Aorta (tissue), 5 donors: ENCODE results near the gene EID1. TPM values are rescaled to one million over a fixed set of nuclear protein-coding genes. Genes with fewer than 3 reads are reported as not detected.

Experiments
- ATAC-seq: fragments of 200-7000 bp; cut with Tn5 transposase; one replicate; pipeline ENCODE4 v1.9.1; 2022; ENCODE audit warnings: moderate library complexity; ENCODE audit not compliant: low FRiP score
- DNase-seq, 2 donors: peaks; one replicate each; pipeline ENCODE4 v3.0.0-alpha.2; 2020
- H3K27ac ChIP-seq, 2 donors: one replicate each; pipeline ENCODE4 v1.5.1; 2013; ENCODE audit warnings: low read length in 2 of 2, mild to moderate bottlenecking in 2 of 2, moderate library complexity in 2 of 2, control low read depth in 1 of 2, inconsistent platforms in 1 of 2, low read depth in 1 of 2
- H3K27me3 ChIP-seq, 2 donors: one replicate each; pipeline ENCODE4 v1.6.1; 2013; ENCODE audit warnings: control low read depth in 1 of 2, low read length in 1 of 2, mild to moderate bottlenecking in 1 of 2, moderate library complexity in 1 of 2; ENCODE audit not compliant: insufficient read depth in 2 of 2, control insufficient read depth in 1 of 2
- H3K36me3 ChIP-seq, 2 donors: one replicate each; pipeline ENCODE4 v1.6.1; 2013; ENCODE audit warnings: control low read depth in 1 of 2, low read length in 1 of 2, mild to moderate bottlenecking in 1 of 2; ENCODE audit not compliant: insufficient read depth in 2 of 2, control insufficient read depth in 1 of 2
- H3K4me1 ChIP-seq, 2 donors: one replicate each; pipeline ENCODE4 v1.6.1; 2013; ENCODE audit warnings: low read length in 2 of 2, control low read depth in 1 of 2, mild to moderate bottlenecking in 1 of 2, moderate library complexity in 1 of 2; ENCODE audit not compliant: insufficient read depth in 2 of 2, control insufficient read depth in 1 of 2
- H3K4me3 ChIP-seq, 2 donors: one replicate each; pipeline ENCODE4 v1.5.1; 2013; ENCODE audit warnings: low read length in 2 of 2, control low read depth in 1 of 2, mild to moderate bottlenecking in 1 of 2
- H3K9me3 ChIP-seq: one replicate; pipeline ENCODE4 v1.6.1; 2013; ENCODE audit warnings: mild to moderate bottlenecking, low read length; ENCODE audit not compliant: control insufficient read depth
- WGBS, 2 donors: extraction: QIAGEN DNeasy Blood & Tissue Kit; methylation state at CpG; one replicate each; pipeline ENCODE4 v1.1.7; 2013; 5-methylcytosine and 5-hydroxymethylcytosine counted together
- intact Hi-C, 2 donors: fragments of 100-400 bp; cut with DNase I; formaldehyde crosslinking; loops; one replicate each; pipeline versions ENCODE4 v1.14.2 to v1.15.0; 2022
- polyA plus RNA-seq, 2 donors: library from polyadenylated mRNA; stranded (reverse); fragments of 200-250 nt; gene quantifications; one replicate each; pipeline ENCODE4 v1.2.3, GENCODE V29; 2013
- total RNA-seq, 2 donors: library from RNA; stranded (reverse); fragmentation: NEBNext Ultra II Directional; extraction: Animal tissue kit (Norgen Biotek cat#: 25700); gene quantifications; one replicate each; pipeline ENCODE4 v1.2.1, GENCODE V29; 2021
- donor health status: healthy with polysubstance abuse.
- donor health status: Bipolar disorder and iron deficiency.
- donor health status: DM: no; HTN: no; CAD: no.
- donor health status: DM: no; HTN: no; CAD: no.
- donor health status: DM: yes; HTN: yes; CAD: no.

Gene EID1
- total and polyA plus RNA-seq, 4 donors: 152 to 333 (median 207) TPM

GRCh38 chr15:48875241-48875960 lies 2.5 kb upstream of the EID1 start:
- 82 to 92% methylated on average over 2 of the region's 2 CpGs for WGBS, 2 donors
- H3K27ac ChIP-seq: no peak overlapping the region
- H3K36me3 ChIP-seq: peaks cover 0 to 1% of the 10 kb centered on the region in 2 donors
- no peak overlapping the region for H3K4me3 ChIP-seq
- intact Hi-C loops: loop anchor here (5.0 to 10.0 kb wide), 3 partner anchors 87 to 169 kb away; partner anchors contain the start of genes SHC4 (in 2 of the 2) and SECISBP2L (in 1 of the 2)
- DNase-seq (no peak), ATAC-seq (no peak)
- peaks cover 0 to 5% of the 10 kb centered on the region in 2 donors for H3K4me1 ChIP-seq
- H3K9me3 ChIP-seq: no peaks in the 10 kb centered on the region
- H3K27me3 ChIP-seq: no peaks in the 10 kb centered on the region

GRCh38 chr15:48876057-48876456 lies 1.9 kb upstream of the EID1 start:
- Histone ChIP-seq H3K4me1 (peaks cover 0 to 5% of the 10 kb centered on the region in 2 donors), H3K9me3 (no peaks in the 10 kb centered on the region), H3K27ac (no peak overlapping the region), H3K36me3 (peaks cover 0 to 1% of the 10 kb centered on the region in 2 donors), H3K4me3 (no peak overlapping the region), H3K27me3 (no peaks in the 10 kb centered on the region)
- DNase-seq (no peak), ATAC-seq (no peak)
- intact Hi-C loops: loop anchor here (5.0 to 10.0 kb wide), 3 partner anchors 86 to 169 kb away; partner anchors contain the start of genes SHC4 (in 2 of the 2) and SECISBP2L (in 1 of the 2)
- WGBS, 2 donors: 82 to 83% methylated on average over 3 of the region's 3 CpGs

- Histone ChIP-seq H3K36me3 (no peaks in the 10 kb centered on the region), H3K4me3 (no peak overlapping the region), H3K27ac (no peak overlapping the region), H3K9me3 (no peaks in the 10 kb centered on the region), H3K4me1 (peaks cover 0 to 5% of the 10 kb centered on the region in 2 donors), H3K27me3 (no peaks in the 10 kb centered on the region)
- intact Hi-C loops: no loop called here
- 57 to 67% methylated on average over 3 of the region's 3 CpGs for WGBS, 2 donors
- no peak for DNase-seq
- ATAC-seq: no peak
These were observed 2.2 kb downstream of the EID1 start for GRCh38 chr15:48880070-48880634.

GRCh38 chr15:48883699-48884098 lies 5.8 kb downstream of the EID1 start:
- Histone ChIP-seq H3K27ac (no peak overlapping the region), H3K4me1 (peaks cover 0 to 5% of the 10 kb centered on the region in 2 donors), H3K27me3 (no peaks in the 10 kb centered on the region), H3K9me3 (no peaks in the 10 kb centered on the region), H3K36me3 (no peaks in the 10 kb centered on the region), H3K4me3 (no peak overlapping the region)
- 88 to 93% methylated on average over 2 of the region's 2 CpGs for WGBS, 2 donors
- no peak for ATAC-seq
- intact Hi-C loops: no loop called here
- DNase-seq: no peak

- Histone ChIP-seq H3K4me3 (no peak overlapping the region), H3K4me1 (peaks cover 0 to 3% of the 10 kb centered on the region in 2 donors), H3K9me3 (no peaks in the 10 kb centered on the region), H3K27ac (no peak overlapping the region), H3K36me3 (no peaks in the 10 kb centered on the region), H3K27me3 (no peaks in the 10 kb centered on the region)
- no peak for ATAC-seq
- WGBS, 2 donors: 57 to 68% methylated on average over 2 of the region's 2 CpGs
- no peak for DNase-seq
- intact Hi-C loops: no loop called here
These were observed 9.2 kb downstream of the EID1 start for GRCh38 chr15:48887144-48887543.

- no peaks in the 10 kb centered on the region for H3K27me3 ChIP-seq
- H3K4me1 ChIP-seq: peaks cover 0 to 3% of the 10 kb centered on the region in 2 donors
- H3K9me3 ChIP-seq: no peaks in the 10 kb centered on the region
- intact Hi-C loops: no loop called here
- 96 to 97% methylated on average over 4 of the region's 4 CpGs for WGBS, 2 donors
- H3K4me3 ChIP-seq: no peak overlapping the region
- DNase-seq: no peak
- ATAC-seq: no peak
- H3K36me3 ChIP-seq: no peaks in the 10 kb centered on the region
- no peak overlapping the region for H3K27ac ChIP-seq
These were observed 10.3 kb downstream of the EID1 start for GRCh38 chr15:48888191-48888590.

- Histone ChIP-seq H3K4me1 (peaks cover 0 to 3% of the 10 kb centered on the region in 2 donors), H3K27me3 (no peaks in the 10 kb centered on the region), H3K9me3 (no peaks in the 10 kb centered on the region), H3K27ac (peak overlapping the region; percentile 43 to 59), H3K4me3 (no peak overlapping the region), H3K36me3 (no peaks in the 10 kb centered on the region)
- intact Hi-C loops: no loop called here
- WGBS, 2 donors: 5 to 8% methylated on average over 1 of the region's 1 CpG
- ATAC-seq (peak; percentile 50), DNase-seq (no peak)
These were observed 10.9 kb downstream of the EID1 start for GRCh38 chr15:48888836-48889235.

GRCh38 chr15:48889925-48890324 lies 12.0 kb downstream of the EID1 start:
- ATAC-seq: no peak
- Histone ChIP-seq H3K9me3 (no peaks in the 10 kb centered on the region), H3K36me3 (no peaks in the 10 kb centered on the region), H3K4me1 (peaks cover 0 to 3% of the 10 kb centered on the region in 2 donors), H3K27me3 (no peaks in the 10 kb centered on the region), H3K4me3 (no peak overlapping the region), H3K27ac (no peak overlapping the region)
- intact Hi-C loops: no loop called here
- DNase-seq: no peak
- 93 to 94% methylated on average over 3 of the region's 3 CpGs for WGBS, 2 donors
